NCI-H146 treated with DMSO at 0.1 percent for 48 hours (cell line): Measurements from ENCODE around the gene PLA2G2A.
"Not testable (repeated sequence)": the region's sequence is repeated elsewhere in the genome, so short reads cannot be mapped to it uniquely, and the experiment has no call there.

Experiments used
- DNase-seq: peaks from one replicate; lab custom pipeline; 2025; ENCODE audit not compliant: unreplicated experiment; lab: John Stamatoyannopoulos, UW

Gene PLA2G2A

GRCh38 chr1:19934336-19934735 is 45.1 kb downstream of the PLA2G2A start:
- no peak for DNase-seq

- no peak for DNase-seq
Measured at GRCh38 chr1:19932866-19933265, 46.6 kb downstream of the PLA2G2A start.

- not testable (repeated sequence) for DNase-seq
Measured at GRCh38 chr1:19927130-19927421, 52.3 kb downstream of the PLA2G2A start.

GRCh38 chr1:19926296-19927129 is 52.9 kb downstream of the PLA2G2A start:
- no peak for DNase-seq
